Fibroblast of villous mesenchyme (primary cell): ENCODE data around the gene LRFN2. TPM values are rescaled to one million over a fixed set of nuclear protein-coding genes. Genes with fewer than 3 reads are reported as not detected.

Experiments used
- DNase-seq: peaks from one replicate; pipeline ENCODE4 v3.0.0-alpha.2; 2010; ENCODE audit warnings: low read depth
- H3K4me3 ChIP-seq: 2 replicates; pipeline ENCODE4 v1.5.1; 2011; ENCODE audit warnings: low read depth, mild to moderate bottlenecking, low read length
- CTCF ChIP-seq: IDR thresholded peaks from 2 replicates; pipeline ENCODE4 v1.5.1; 2012; ENCODE audit warnings: low read depth, mild to moderate bottlenecking, low read length; ENCODE audit not compliant: insufficient read depth
- total RNA-seq: library from RNA; depleted of rRNA; stranded (reverse); fragments of >200 nt; gene quantifications from 2 replicates; pipeline ENCODE4 v1.2.3, GENCODE V29; 2012

The LRFN2 gene
- total RNA-seq, 1 donor: not detected

GRCh38 chr6:40347571-40348011 is 239.6 kb downstream of the LRFN2 start:
- no peak for DNase-seq
- H3K4me3 ChIP-seq: no peak overlapping the region
- TF ChIP-seq CTCF: no peak

GRCh38 chr6:40346246-40346645 is 240.9 kb downstream of the LRFN2 start:
- no peak for TF ChIP-seq CTCF
- DNase-seq: no peak
- no peak overlapping the region for H3K4me3 ChIP-seq

GRCh38 chr6:40344566-40345167 is 242.5 kb downstream of the LRFN2 start:
- no peak for TF ChIP-seq CTCF
- DNase-seq: no peak
- H3K4me3 ChIP-seq: no peak overlapping the region

GRCh38 chr6:40343877-40344565 is 243.1 kb downstream of the LRFN2 start:
- TF ChIP-seq CTCF: no peak

GRCh38 chr6:40343318-40343876 is 243.8 kb downstream of the LRFN2 start:
- no peak for DNase-seq
- H3K4me3 ChIP-seq: no peak overlapping the region
- TF ChIP-seq CTCF: no peak

More at GRCh38 chr6:40343877-40344565, 243.1 kb downstream of the LRFN2 start:
- DNase-seq: no peak
- H3K4me3 ChIP-seq: no peak overlapping the region

GRCh38 chr6:40342723-40343122 is 244.4 kb downstream of the LRFN2 start:
- no peak for TF ChIP-seq CTCF
- DNase-seq: no peak
- no peak overlapping the region for H3K4me3 ChIP-seq
